Ovary (tissue), 3 donors: ENCODE results near the gene GDPD4.

Source experiments
- EP300 ChIP-seq: sonication (generic); formaldehyde crosslinking; IDR thresholded peaks from one replicate; pipeline ENCODE4 v1.6.1; 2017; ENCODE audit warnings: antibody characterized with exemption
- POLR2A ChIP-seq: fragments of 450-650 bp; IDR thresholded peaks from one replicate; pipeline ENCODE4 v1.6.1; 2017; ENCODE audit warnings: antibody characterized with exemption, mild to moderate bottlenecking, moderate library complexity
- TF ChIP-seq, protein P1 (sequence below), 3 donors: fragments of 450-650 bp in 2 of 3; fragments of 200-600 bp in 1 of 3; IDR thresholded peaks; one replicate each; pipeline versions ENCODE4 v1.5.1 to v1.8.0; 2016 to 2022; ENCODE audit warnings: antibody characterized with exemption in 3 of 3, mild to moderate bottlenecking in 1 of 3
- donor health status: DM: no; HTN: no; CAD: no.

GRCh38 chr11:77186302-77186701 is 115.2 kb downstream of the GDPD4 start:
- TF ChIP-seq, protein P1, sequence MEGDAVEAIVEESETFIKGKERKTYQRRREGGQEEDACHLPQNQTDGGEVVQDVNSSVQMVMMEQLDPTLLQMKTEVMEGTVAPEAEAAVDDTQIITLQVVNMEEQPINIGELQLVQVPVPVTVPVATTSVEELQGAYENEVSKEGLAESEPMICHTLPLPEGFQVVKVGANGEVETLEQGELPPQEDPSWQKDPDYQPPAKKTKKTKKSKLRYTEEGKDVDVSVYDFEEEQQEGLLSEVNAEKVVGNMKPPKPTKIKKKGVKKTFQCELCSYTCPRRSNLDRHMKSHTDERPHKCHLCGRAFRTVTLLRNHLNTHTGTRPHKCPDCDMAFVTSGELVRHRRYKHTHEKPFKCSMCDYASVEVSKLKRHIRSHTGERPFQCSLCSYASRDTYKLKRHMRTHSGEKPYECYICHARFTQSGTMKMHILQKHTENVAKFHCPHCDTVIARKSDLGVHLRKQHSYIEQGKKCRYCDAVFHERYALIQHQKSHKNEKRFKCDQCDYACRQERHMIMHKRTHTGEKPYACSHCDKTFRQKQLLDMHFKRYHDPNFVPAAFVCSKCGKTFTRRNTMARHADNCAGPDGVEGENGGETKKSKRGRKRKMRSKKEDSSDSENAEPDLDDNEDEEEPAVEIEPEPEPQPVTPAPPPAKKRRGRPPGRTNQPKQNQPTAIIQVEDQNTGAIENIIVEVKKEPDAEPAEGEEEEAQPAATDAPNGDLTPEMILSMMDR (IDR thresholded peaks at IDR 0.05) = no peak
- TF ChIP-seq POLR2A (no peak), EP300 (no peak)
